Choroid plexus epithelial cell (primary cell): ENCODE measurements around the gene ARHGEF37.

Experiments used
- DNase-seq: peaks from one replicate; pipeline ENCODE4 v3.0.0-alpha.2; 2010; ENCODE audit warnings: low read depth
- H3K4me3 ChIP-seq: 2 replicates; pipeline ENCODE4 v1.5.1; 2011; ENCODE audit warnings: low read depth, mild to moderate bottlenecking, control low read depth, low read length, moderate library complexity
- TF ChIP-seq, protein P1 (sequence below): conservative IDR thresholded peaks from 2 replicates; pipeline ENCODE4 v1.5.1; 2011; ENCODE audit warnings: low read depth, mild to moderate bottlenecking, control low read depth, inconsistent platforms, low read length, moderate library complexity

ARHGEF37 gene

GRCh38 chr5:149578896-149579295 is 2.4 kb upstream of the ARHGEF37 start:
- no peak for DNase-seq
- H3K4me3 ChIP-seq, result no peak overlapping the region
- TF ChIP-seq, protein P1, sequence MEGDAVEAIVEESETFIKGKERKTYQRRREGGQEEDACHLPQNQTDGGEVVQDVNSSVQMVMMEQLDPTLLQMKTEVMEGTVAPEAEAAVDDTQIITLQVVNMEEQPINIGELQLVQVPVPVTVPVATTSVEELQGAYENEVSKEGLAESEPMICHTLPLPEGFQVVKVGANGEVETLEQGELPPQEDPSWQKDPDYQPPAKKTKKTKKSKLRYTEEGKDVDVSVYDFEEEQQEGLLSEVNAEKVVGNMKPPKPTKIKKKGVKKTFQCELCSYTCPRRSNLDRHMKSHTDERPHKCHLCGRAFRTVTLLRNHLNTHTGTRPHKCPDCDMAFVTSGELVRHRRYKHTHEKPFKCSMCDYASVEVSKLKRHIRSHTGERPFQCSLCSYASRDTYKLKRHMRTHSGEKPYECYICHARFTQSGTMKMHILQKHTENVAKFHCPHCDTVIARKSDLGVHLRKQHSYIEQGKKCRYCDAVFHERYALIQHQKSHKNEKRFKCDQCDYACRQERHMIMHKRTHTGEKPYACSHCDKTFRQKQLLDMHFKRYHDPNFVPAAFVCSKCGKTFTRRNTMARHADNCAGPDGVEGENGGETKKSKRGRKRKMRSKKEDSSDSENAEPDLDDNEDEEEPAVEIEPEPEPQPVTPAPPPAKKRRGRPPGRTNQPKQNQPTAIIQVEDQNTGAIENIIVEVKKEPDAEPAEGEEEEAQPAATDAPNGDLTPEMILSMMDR, result no peak

DNA sequence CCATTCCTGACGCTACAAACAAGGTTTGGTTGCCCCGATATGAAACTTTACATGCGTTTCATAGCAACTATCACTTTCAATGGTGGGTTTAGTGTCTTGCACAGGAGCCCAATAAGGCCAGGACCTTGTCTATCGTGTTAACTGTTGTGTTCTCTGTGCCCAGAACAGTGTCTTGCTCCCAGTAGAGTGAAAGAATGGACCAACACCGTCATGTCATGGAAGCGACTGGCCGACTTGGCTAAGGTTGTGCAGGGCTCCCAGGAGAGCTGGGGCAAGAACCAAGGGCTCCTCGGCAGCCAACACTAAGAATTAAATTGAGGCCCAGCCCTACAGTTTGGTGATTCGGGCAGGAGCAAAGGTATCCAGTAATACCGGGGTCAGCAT is 498 bp upstream of the ARHGEF37 start:
- TF ChIP-seq, protein P1, result no peak
- H3K4me3 ChIP-seq, result peak overlapping the region; percentile 59
- DNase-seq, result no peak

- TF ChIP-seq, protein P1, result no peak
- DNase-seq, result peak; percentile 65
- H3K4me3 ChIP-seq, result peak overlapping the region; percentile 59
These were observed 852 bp downstream of the ARHGEF37 start for GRCh38 chr5:149581931-149582768.

GRCh38 chr5:149583394-149583793 is 2.1 kb downstream of the ARHGEF37 start:
- DNase-seq, result peak; percentile 23
- H3K4me3 ChIP-seq, result no peak overlapping the region
- TF ChIP-seq, protein P1, result no peak

- DNase-seq, result no peak
- H3K4me3 ChIP-seq, result no peak overlapping the region
- TF ChIP-seq, protein P1, result no peak
These were observed 2.8 kb downstream of the ARHGEF37 start for GRCh38 chr5:149584121-149584520.

GRCh38 chr5:149585910-149586309 is 4.6 kb downstream of the ARHGEF37 start:
- TF ChIP-seq, protein P1, result no peak
- no peak overlapping the region for H3K4me3 ChIP-seq
- no peak for DNase-seq
